IMR-90 (cell line): ENCODE measurements around the gene TMTC1. TPM values are rescaled to one million over a fixed set of nuclear protein-coding genes. Genes with fewer than 3 reads are reported as not detected.

ENCODE experiments used
- ATAC-seq: fragments of 200-7000 bp; cut with Tn5 transposase; 2 replicates; pipeline ENCODE4 v1.9.1; 2020; ENCODE audit warnings: low read depth, mild to moderate bottlenecking, moderate library complexity
- BruUV-seq: library from RNA; stranded (reverse); fragments of 400-500 nt; replicated peaks from 2 replicates; lab custom pipeline; 2021; lab: Mats Ljungman, UMichigan
- CTCF ChIA-PET: fragments of 300-600 bp; formaldehyde crosslinking; extraction: SDS; loops from one replicate; lab custom pipeline; 2021; ENCODE audit warnings: antibody characterized with exemption; lab: Yijun Ruan, JAX
- POLR2A ChIA-PET: fragments of 300-600 bp; sonication (Branson Sonifier 250); formaldehyde crosslinking; loops from one replicate; lab custom pipeline; 2022; ENCODE audit warnings: antibody characterized with exemption; ENCODE audit not compliant: unreplicated experiment; lab: Charles Lee
- DNase-seq: peaks from one replicate; pipeline ENCODE4 v3.0.0; 2013
- H2AFZ ChIP-seq: replicated peaks from 2 replicates; pipeline ENCODE3; 2013; ENCODE audit warnings: low read length, mild to moderate bottlenecking; ENCODE audit not compliant: poor library complexity
- H2AK5ac ChIP-seq: 2 replicates; pipeline ENCODE4 v1.6.1; 2013; ENCODE audit warnings: low read depth, low read length, inconsistent platforms
- H2AK9ac ChIP-seq: replicated peaks from 2 replicates; pipeline ENCODE3; 2013; ENCODE audit warnings: mild to moderate bottlenecking, low read depth, low read length, moderate library complexity; ENCODE audit not compliant: poor library complexity
- H2BK120ac ChIP-seq: 2 replicates; pipeline ENCODE4 v1.6.1; 2013; ENCODE audit warnings: low read depth, low read length, inconsistent platforms
- H2BK15ac ChIP-seq: 3 replicates; pipeline ENCODE4 v1.6.1; 2013; ENCODE audit warnings: low read depth, low read length, inconsistent platforms
- H2BK20ac ChIP-seq: 2 replicates; pipeline ENCODE4 v1.6.1; 2013; ENCODE audit warnings: low read depth, mild to moderate bottlenecking, inconsistent platforms, low read length, moderate library complexity
- H2BK5ac ChIP-seq: 2 replicates; pipeline ENCODE4 v1.6.1; 2013; ENCODE audit warnings: mild to moderate bottlenecking, low read depth, low read length, inconsistent platforms; ENCODE audit not compliant: poor library complexity, severe bottlenecking
- H3K14ac ChIP-seq: replicated peaks from 2 replicates; pipeline ENCODE4 v1.6.1; 2013; ENCODE audit warnings: low read depth, low read length, inconsistent platforms
- H3K18ac ChIP-seq: 2 replicates; pipeline ENCODE4 v1.6.1; 2013; ENCODE audit warnings: low read depth, low read length, control low read depth
- H3K23ac ChIP-seq: 2 replicates; pipeline ENCODE4 v1.6.1; 2013; ENCODE audit warnings: low read depth, low read length, inconsistent platforms
- H3K27ac ChIP-seq: 2 replicates; pipeline ENCODE4 v1.5.1; 2013; ENCODE audit warnings: mild to moderate bottlenecking, control low read depth, low read length; ENCODE audit not compliant: insufficient read depth
- H3K27me3 ChIP-seq: 2 replicates; pipeline ENCODE4 v1.6.1; 2013; ENCODE audit warnings: low read length; ENCODE audit not compliant: control insufficient read depth, insufficient read depth
- H3K36me3 ChIP-seq: 2 replicates; pipeline ENCODE4 v1.6.1; 2013; ENCODE audit warnings: low read length, mixed read lengths; ENCODE audit not compliant: control insufficient read depth, insufficient read depth
- H3K4ac ChIP-seq: 2 replicates; pipeline ENCODE4 v1.6.1; 2013; ENCODE audit warnings: low read depth, low read length, inconsistent platforms
- H3K4me1 ChIP-seq: 2 replicates; pipeline ENCODE4 v1.6.1; 2013; ENCODE audit warnings: low read length, mixed read lengths; ENCODE audit not compliant: control insufficient read depth, insufficient read depth
- H3K4me2 ChIP-seq: 2 replicates; pipeline ENCODE4 v1.6.1; 2013; ENCODE audit warnings: low read depth, mild to moderate bottlenecking, control low read depth, low read length, moderate library complexity
- H3K4me3 ChIP-seq: 2 replicates; pipeline ENCODE4 v1.5.1; 2013; ENCODE audit warnings: low read depth, mild to moderate bottlenecking, control low read depth, low read length, moderate library complexity; ENCODE audit not compliant: insufficient read depth
- H3K56ac ChIP-seq: 2 replicates; pipeline ENCODE4 v1.6.1; 2013; ENCODE audit warnings: low read length, inconsistent platforms; ENCODE audit not compliant: insufficient read depth; ENCODE audit errors: extremely low read depth
- H3K79me1 ChIP-seq, 2 experiments: 2 replicates each; pipeline ENCODE4 v1.6.1; 2013; ENCODE audit warnings: low read length in 2 of 2, inconsistent platforms in 1 of 2, low read depth in 1 of 2
- H3K9ac ChIP-seq: 2 replicates; pipeline ENCODE4 v1.6.1; 2013; ENCODE audit warnings: low read depth, low read length, control low read depth
- H3K9me1 ChIP-seq: 2 replicates; pipeline ENCODE4 v1.6.1; 2013; ENCODE audit warnings: low read length, inconsistent platforms; ENCODE audit not compliant: insufficient read depth
- H3K9me3 ChIP-seq: 2 replicates; pipeline ENCODE4 v1.6.1; 2013; ENCODE audit warnings: low read length; ENCODE audit not compliant: control insufficient read depth, insufficient read depth
- H4K20me1 ChIP-seq: 2 replicates; pipeline ENCODE4 v1.6.1; 2013; ENCODE audit warnings: low read length, inconsistent platforms; ENCODE audit not compliant: insufficient read depth
- H4K5ac ChIP-seq: 2 replicates; pipeline ENCODE4 v1.6.1; 2013; ENCODE audit warnings: mild to moderate bottlenecking, low read depth, low read length, control low read depth
- H4K8ac ChIP-seq, 2 experiments: 2 replicates each; pipeline ENCODE4 v1.6.1; 2013; ENCODE audit warnings: low read depth in 2 of 2, low read length in 2 of 2, control low read depth in 1 of 2, inconsistent platforms in 1 of 2
- H4K91ac ChIP-seq: 2 replicates; pipeline ENCODE4 v1.6.1; 2013; ENCODE audit warnings: low read depth, low read length, inconsistent platforms; ENCODE audit not compliant: insufficient read depth
- CEBPB ChIP-seq: IDR thresholded peaks from 2 replicates; pipeline ENCODE4 v1.6.1; 2012; ENCODE audit warnings: low read depth, low read length, improper control_type of control experiment
- CTCF ChIP-seq: conservative IDR thresholded peaks from 2 replicates; pipeline ENCODE4 v1.5.1; 2012; ENCODE audit warnings: mild to moderate bottlenecking, low read depth, low read length, improper control_type of control experiment
- MAZ ChIP-seq: IDR thresholded peaks from 2 replicates; pipeline ENCODE4 v1.6.1; 2012; ENCODE audit warnings: low read depth, mild to moderate bottlenecking, low read length, improper control_type of control experiment, moderate library complexity, borderline replicate concordance
- NFE2L2 ChIP-seq: fragments of 150-350 bp; IDR thresholded peaks from 2 replicates; pipeline ENCODE4 v1.6.1; 2016; ENCODE audit warnings: low read depth, mild to moderate bottlenecking, low read length
- RAD21 ChIP-seq: IDR thresholded peaks from 2 replicates; pipeline ENCODE4 v1.6.1; 2012; ENCODE audit warnings: low read length, improper control_type of control experiment
- whole genome bisulfite sequencing, 2 experiments: methylation state at CpG; one replicate each; pipeline versions ENCODE4 v1.1.5 to v1.1.7; 2013; ENCODE audit warnings: missing lambda C conversion rate in 2 of 2; ENCODE audit not compliant: insufficient read length in 1 of 2; ENCODE audit errors: extremely low coverage in 2 of 2; 5-methylcytosine and 5-hydroxymethylcytosine counted together
- dilution Hi-C: fragments of 300-500 bp; cut with HindIII; formaldehyde crosslinking; loops from one replicate; pipeline ENCODE4 v1.14.3; 2018; ENCODE audit warnings: low sequenced_read_pairs; ENCODE audit not compliant: unreplicated experiment
- in situ Hi-C: fragments of 300-500 bp; cut with MboI; formaldehyde crosslinking; loops from 3 replicates; pipeline ENCODE4 v1.14.3; 2019; ENCODE audit warnings: low sequenced_read_pairs, inconsistent platforms, mixed read lengths
- intact Hi-C: fragments of 100-400 bp; cut with micrococcal nuclease; formaldehyde crosslinking; loops from 2 replicates; pipeline ENCODE4 v1.10.0; 2022
- polyA plus RNA-seq, 3 experiments: library from polyadenylated mRNA; depleted of rRNA; stranded (reverse); fragments of >200 nt; gene quantifications; 2 replicates each; pipeline ENCODE4 v1.2.3, GENCODE V29; 2012; ENCODE audit warnings: low replicate concordance in 1 of 3
- total RNA-seq: library from RNA; depleted of rRNA; stranded (reverse); fragments of >200 nt; gene quantifications from 2 replicates; pipeline ENCODE4 v1.2.3, GENCODE V29; 2012

The TMTC1 gene
- total and polyA plus RNA-seq, 2 of the 4 experiments (the other 2 are of a cell fraction) = 12.5 to 36.4 TPM

GRCh38 chr12:29591140-29592020, 192.4 kb downstream of the TMTC1 start:
- 0 out of 2 replicates have a peak, but pooled peaks cover 4% of the 10 kb centered on the region for H4K20me1 ChIP-seq
- peaks cover 8% of the 10 kb centered on the region for H3K4me1 ChIP-seq
- 0 out of 2 replicates have a peak overlapping the region, but pooled peaks have one; percentile 5 for H3K23ac ChIP-seq
- H3K56ac ChIP-seq = no peak overlapping the region
- 0 out of 2 replicates have a peak overlapping the region, but pooled peaks have one; percentile 45 for H2AK5ac ChIP-seq
- in situ Hi-C loops = no loop called here
- H3K4ac ChIP-seq = peak overlapping the region; percentile 53
- no peak overlapping the region for H2BK5ac ChIP-seq
- H3K4me2 ChIP-seq = no peak overlapping the region
- dilution Hi-C loops = no loop called here
- H2BK120ac ChIP-seq = peak overlapping the region; percentile 21
- peak overlapping the region; percentile 26 for H3K14ac ChIP-seq
- intact Hi-C loops = loop anchor here (2.0 kb wide), 1 partner anchor 15 kb away; no protein-coding TSS in a partner anchor
- no peak overlapping the region for H2AK9ac ChIP-seq
- ChIA-PET CTCF (interaction anchor here (1.1 to 1.3 kb wide), 2 partner anchors 17 to 23 kb away, joined by 3 read pairs; no protein-coding TSS in a partner anchor), POLR2A (no interaction called here)
- ATAC-seq (peak; percentile 47; the same call in 1 of the 2 replicates), DNase-seq (peak; percentile 24)
- no peak overlapping the region for H2AFZ ChIP-seq
- peaks cover 4% of the 10 kb centered on the region; the same call in 1 of the 2 replicates for H3K9me1 ChIP-seq
- peak overlapping the region; percentile 36; the same call in 1 of the 2 replicates for H2BK20ac ChIP-seq
- H3K36me3 ChIP-seq = no peaks in the 10 kb centered on the region; the same call in none of the 2 replicates
- H4K8ac ChIP-seq = no peak overlapping the region; a peak in 1 of 4 replicates
- H3K27ac ChIP-seq = no peak overlapping the region
- H3K9ac ChIP-seq = no peak overlapping the region
- TF ChIP-seq RAD21 = no peak
- no peak for TF ChIP-seq NFE2L2
- TF ChIP-seq CTCF = peak; percentile 31
- peak; percentile 60 for TF ChIP-seq CEBPB
- TF ChIP-seq MAZ = no peak
- H3K4me3 ChIP-seq = no peak overlapping the region
- peak overlapping the region; percentile 59 for H4K91ac ChIP-seq
- H3K18ac ChIP-seq = peak overlapping the region; percentile 58; the same call in 1 of the 2 replicates
- no peaks in the 10 kb centered on the region for H3K27me3 ChIP-seq
- H3K79me1 ChIP-seq = peaks cover 0 to 9% of the 10 kb centered on the region in 2 experiments; a peak in 1 of 4 replicates
- no peak overlapping the region for H4K5ac ChIP-seq
- no CpG with 5 or more reads among the region's 11 CpGs for WGBS, 2 experiments
- H3K9me3 ChIP-seq = no peaks in the 10 kb centered on the region
- BruUV-seq = no TSS peak
- peak overlapping the region; percentile 42; the same call in 1 of the 3 replicates for H2BK15ac ChIP-seq
